SK-N-SH (cell line): ENCODE measurements around the gene KRTAP10-7.

Source experiments
- CHD2 ChIP-seq: fragments of 150-350 bp; IDR thresholded peaks from 2 replicates; pipeline ENCODE4 v1.6.1; 2018; ENCODE audit warnings: low read length; ENCODE audit not compliant: partially characterized antibody
- TF ChIP-seq, protein P1 (sequence below): IDR thresholded peaks from 2 replicates; pipeline ENCODE4; 2012
- TF ChIP-seq, protein P2 (sequence below): fragments of 150-350 bp; IDR thresholded peaks from 2 replicates; pipeline ENCODE4 v1.6.1; 2017; ENCODE audit warnings: antibody characterized with exemption, low read length, low read depth, borderline replicate concordance

DNA sequence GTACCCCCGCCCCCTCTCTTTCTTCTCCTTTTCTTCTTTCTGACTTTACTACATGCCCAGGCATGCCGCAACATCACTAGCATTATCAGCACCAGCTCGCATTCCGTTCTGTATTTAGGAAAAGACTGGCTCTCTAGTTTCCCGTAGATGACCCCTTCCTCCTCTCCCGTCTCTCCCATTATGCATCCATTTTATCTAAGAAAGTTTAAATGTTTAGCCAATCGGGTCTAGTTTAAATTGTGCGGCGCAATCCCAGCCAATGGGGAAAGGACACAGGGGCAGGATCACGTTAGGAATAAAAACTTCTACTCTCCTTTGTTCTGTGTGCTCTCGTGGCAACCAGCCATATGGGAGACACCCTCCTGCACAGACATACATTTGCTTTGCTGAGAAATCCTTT, 2.3 kb upstream of the KRTAP10-7 start:
- TF ChIP-seq, protein P1, sequence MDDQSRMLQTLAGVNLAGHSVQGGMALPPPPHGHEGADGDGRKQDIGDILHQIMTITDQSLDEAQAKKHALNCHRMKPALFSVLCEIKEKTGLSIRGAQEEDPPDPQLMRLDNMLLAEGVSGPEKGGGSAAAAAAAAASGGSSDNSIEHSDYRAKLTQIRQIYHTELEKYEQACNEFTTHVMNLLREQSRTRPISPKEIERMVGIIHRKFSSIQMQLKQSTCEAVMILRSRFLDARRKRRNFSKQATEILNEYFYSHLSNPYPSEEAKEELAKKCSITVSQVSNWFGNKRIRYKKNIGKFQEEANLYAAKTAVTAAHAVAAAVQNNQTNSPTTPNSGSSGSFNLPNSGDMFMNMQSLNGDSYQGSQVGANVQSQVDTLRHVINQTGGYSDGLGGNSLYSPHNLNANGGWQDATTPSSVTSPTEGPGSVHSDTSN: no peak
- TF ChIP-seq, protein P2, sequence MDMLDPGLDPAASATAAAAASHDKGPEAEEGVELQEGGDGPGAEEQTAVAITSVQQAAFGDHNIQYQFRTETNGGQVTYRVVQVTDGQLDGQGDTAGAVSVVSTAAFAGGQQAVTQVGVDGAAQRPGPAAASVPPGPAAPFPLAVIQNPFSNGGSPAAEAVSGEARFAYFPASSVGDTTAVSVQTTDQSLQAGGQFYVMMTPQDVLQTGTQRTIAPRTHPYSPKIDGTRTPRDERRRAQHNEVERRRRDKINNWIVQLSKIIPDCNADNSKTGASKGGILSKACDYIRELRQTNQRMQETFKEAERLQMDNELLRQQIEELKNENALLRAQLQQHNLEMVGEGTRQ: no peak
- no peak for TF ChIP-seq CHD2
